OCI-LY7 (cell line): ENCODE results near the gene APPL2. TPM values are rescaled to one million over a fixed set of nuclear protein-coding genes. Genes with fewer than 3 reads are reported as not detected.
"Not testable (repeated sequence)": the region's sequence is repeated elsewhere in the genome, so short reads cannot be mapped to it uniquely, and the experiment has no call there.

Source experiments
- BruUV-seq: library from RNA; stranded (reverse); fragments of 400-500 nt; replicated peaks from 2 replicates; lab custom pipeline; 2021; lab: Mats Ljungman, UMichigan
- CTCF ChIA-PET: fragments of 300-600 bp; sonication (Branson Sonifier 250); formaldehyde crosslinking; loops from one replicate; lab custom pipeline; 2022; ENCODE audit warnings: antibody characterized with exemption; ENCODE audit not compliant: unreplicated experiment; lab: Charles Lee
- POLR2A ChIA-PET: fragments of 300-600 bp; sonication (Branson Sonifier 250); formaldehyde crosslinking; loops from one replicate; lab custom pipeline; 2022; ENCODE audit warnings: antibody characterized with exemption; lab: Charles Lee
- DNase-seq: peaks from one replicate; pipeline ENCODE4 v3.0.0-alpha.2; 2015; ENCODE audit warnings: low spot score
- H2AFZ ChIP-seq: fragments of 200-600 bp; sonication (generic), shearing (Covaris generic); 2 replicates; pipeline ENCODE4 v1.6.1; 2014; ENCODE audit warnings: mild to moderate bottlenecking, antibody characterized with exemption, low read length, moderate library complexity
- H3K27ac ChIP-seq: fragments of 200-600 bp; sonication (generic); 2 replicates; pipeline ENCODE4 v1.5.1; 2014; ENCODE audit warnings: mixed run types, low read depth, mild to moderate bottlenecking, moderate library complexity, low read length, inconsistent platforms; ENCODE audit not compliant: poor library complexity, severe bottlenecking
- H3K36me3 ChIP-seq: fragments of 200-600 bp; sonication (generic); 2 replicates; pipeline ENCODE4 v1.6.1; 2014; ENCODE audit warnings: mild to moderate bottlenecking, antibody characterized with exemption, low read length, moderate library complexity, mixed read lengths; ENCODE audit not compliant: insufficient read depth
- H3K4me1 ChIP-seq: fragments of 200-600 bp; sonication (generic); 2 replicates; pipeline ENCODE4 v1.5.1; 2014; ENCODE audit warnings: mild to moderate bottlenecking, low read length; ENCODE audit not compliant: insufficient read depth, poor library complexity, severe bottlenecking
- H3K4me2 ChIP-seq: fragments of 200-600 bp; sonication (generic); 2 replicates; pipeline ENCODE4 v1.6.1; 2014; ENCODE audit warnings: mild to moderate bottlenecking, low read length
- H3K4me3 ChIP-seq: fragments of 200-600 bp; sonication (generic); 2 replicates; pipeline ENCODE4 v1.5.1; 2014; ENCODE audit warnings: mild to moderate bottlenecking, low read depth, low read length; ENCODE audit not compliant: poor library complexity, severe bottlenecking
- H3K79me2 ChIP-seq: fragments of 200-600 bp; sonication (generic); 2 replicates; pipeline ENCODE4 v1.6.1; 2016; ENCODE audit warnings: low read depth, mild to moderate bottlenecking, low read length, moderate library complexity, mixed read lengths; ENCODE audit not compliant: insufficient read depth
- H3K9me2 ChIP-seq: fragments of 200-600 bp; sonication (generic); 2 replicates; pipeline ENCODE4 v1.6.1; 2016; ENCODE audit warnings: mild to moderate bottlenecking, low read length, mixed read lengths; ENCODE audit not compliant: insufficient read depth
- H3K9me3 ChIP-seq: fragments of 200-600 bp; sonication (generic); 2 replicates; pipeline ENCODE4 v1.6.1; 2014; ENCODE audit warnings: mild to moderate bottlenecking, mixed run types, low read length, mixed read lengths
- H4K20me1 ChIP-seq: fragments of 200-600 bp; sonication (generic); 2 replicates; pipeline ENCODE4 v1.6.1; 2014; ENCODE audit warnings: mild to moderate bottlenecking, antibody characterized with exemption, low read length, moderate library complexity, mixed read lengths; ENCODE audit not compliant: insufficient read depth
- CTCF ChIP-seq: fragments of 200-600 bp; sonication (generic); conservative IDR thresholded peaks from 2 replicates; pipeline ENCODE4 v1.5.1; 2014; ENCODE audit warnings: mild to moderate bottlenecking, antibody characterized with exemption, low read length, moderate library complexity, mixed read lengths
- EZH2phosphoT487 ChIP-seq: fragments of 200-600 bp; sonication (generic); IDR thresholded peaks from 2 replicates; pipeline ENCODE4 v1.6.1; 2018; ENCODE audit warnings: low read depth, borderline replicate concordance, mild to moderate bottlenecking, mixed run types, antibody characterized with exemption, low read length, moderate library complexity, mixed read lengths
- intact Hi-C: fragments of 100-400 bp; cut with micrococcal nuclease; formaldehyde crosslinking; loops from one replicate; pipeline ENCODE4 v1.10.0; 2022; ENCODE audit not compliant: unreplicated experiment
- total RNA-seq, 2 experiments: library from RNA; depleted of rRNA in 1 of 2; stranded (reverse); fragments of >200 nt in 1 of 2; shearing (Covaris generic) in 1 of 2; gene quantifications; 2 replicates each; pipeline ENCODE4 v1.2.3, GENCODE V29; 2014 to 2022

Gene APPL2
- total RNA-seq, 2 experiments from 2014 or later: 18.8 to 29.1 TPM

- intact Hi-C loops: no loop called here
- no peaks in the 10 kb centered on the region for H3K79me2 ChIP-seq
- no peak overlapping the region for H3K4me3 ChIP-seq
- ChIA-PET CTCF (no interaction called here), POLR2A (no interaction called here)
- no peaks in the 10 kb centered on the region for H3K9me2 ChIP-seq
- H2AFZ ChIP-seq: no peak overlapping the region
- H3K4me1 ChIP-seq: no peaks in the 10 kb centered on the region
- no peaks in the 10 kb centered on the region for H3K9me3 ChIP-seq
- no peak overlapping the region for H3K27ac ChIP-seq
- H3K4me2 ChIP-seq: no peak overlapping the region
- BruUV-seq: no TSS peak
- peaks cover 62% of the 10 kb centered on the region for H3K36me3 ChIP-seq
- H4K20me1 ChIP-seq: no peaks in the 10 kb centered on the region
- no peak for TF ChIP-seq CTCF
- no peak for TF ChIP-seq EZH2phosphoT487
- DNase-seq: no peak
Observed at GRCh38 chr12:105192624-105193225, 43.2 kb downstream of the APPL2 start.

- intact Hi-C loops: no loop called here
- no peak for DNase-seq
- no peaks in the 10 kb centered on the region for H3K79me2 ChIP-seq
- no peak overlapping the region for H3K4me3 ChIP-seq
- H3K4me2 ChIP-seq: no peak overlapping the region
- H3K36me3 ChIP-seq: peaks cover 70% of the 10 kb centered on the region
- ChIA-PET CTCF (no interaction called here), POLR2A (interaction anchor here (1.0 kb wide), 1 partner anchor 11 kb away, joined by 3 read pairs; no protein-coding TSS in a partner anchor)
- no peaks in the 10 kb centered on the region for H3K9me3 ChIP-seq
- H2AFZ ChIP-seq: no peak overlapping the region
- no peak overlapping the region for H3K27ac ChIP-seq
- BruUV-seq: no TSS peak
- H4K20me1 ChIP-seq: no peaks in the 10 kb centered on the region
- H3K4me1 ChIP-seq: no peaks in the 10 kb centered on the region
- H3K9me2 ChIP-seq: no peaks in the 10 kb centered on the region
- TF ChIP-seq CTCF: no peak
- TF ChIP-seq EZH2phosphoT487: no peak
Observed at GRCh38 chr12:105190530-105190929, 45.4 kb downstream of the APPL2 start.

GRCh38 chr12:105189293-105189692, 46.7 kb downstream of the APPL2 start:
- ChIA-PET POLR2A (interaction anchor here (0.6 kb wide), 1 partner anchor 15 kb away, joined by 4 read pairs; no protein-coding TSS in a partner anchor), CTCF (no interaction called here)
- Histone ChIP-seq H3K79me2 (no peaks in the 10 kb centered on the region), H3K4me2 (no peak overlapping the region), H2AFZ (no peak overlapping the region), H3K9me2 (no peaks in the 10 kb centered on the region), H3K27ac (no peak overlapping the region), H4K20me1 (no peaks in the 10 kb centered on the region), H3K4me1 (no peaks in the 10 kb centered on the region), H3K36me3 (peaks cover 75% of the 10 kb centered on the region), H3K4me3 (no peak overlapping the region), H3K9me3 (no peaks in the 10 kb centered on the region)
- no peak for DNase-seq
- BruUV-seq: no TSS peak
- no peak for TF ChIP-seq CTCF
- no peak for TF ChIP-seq EZH2phosphoT487
- intact Hi-C loops: no loop called here

- BruUV-seq, H3K27ac ChIP-seq, H3K4me3 ChIP-seq, POLR2A ChIA-PET, H3K79me2 ChIP-seq, H3K4me1 ChIP-seq, H4K20me1 ChIP-seq, intact Hi-C loops, H3K9me2 ChIP-seq, DNase-seq, H3K4me2 ChIP-seq, H3K9me3 ChIP-seq, CTCF ChIA-PET, H2AFZ ChIP-seq: not testable (repeated sequence)
- peaks cover 53% of the 10 kb centered on the region for H3K36me3 ChIP-seq
Observed at GRCh38 chr12:105183976-105184375, 52.0 kb downstream of the APPL2 start.
